Immature natural killer cell (primary cell): ENCODE results near the gene RFX5. TPM values are rescaled to one million over a fixed set of nuclear protein-coding genes. Genes with fewer than 3 reads are reported as not detected.
"Not testable (repeated sequence)": the region's sequence is repeated elsewhere in the genome, so short reads cannot be mapped to it uniquely, and the experiment has no call there.

Source experiments
- DNase-seq, 3 donors: peaks; one replicate each; pipeline ENCODE4 v3.0.0; 2022; ENCODE audit warnings: mixed read lengths in 1 of 3
- H3K27ac Mint-ChIP-seq, 6 donors: one replicate each; pipeline ENCODE4 v1.8.0; 2020; ENCODE audit warnings: mixed read lengths in 6 of 6, mild to moderate bottlenecking in 5 of 6, inconsistent platforms in 4 of 6, moderate library complexity in 3 of 6
- H3K27me3 Mint-ChIP-seq, 3 donors: one replicate each; pipeline ENCODE4 v1.8.0; 2020 to 2021; ENCODE audit warnings: low read depth in 3 of 3, mild to moderate bottlenecking in 3 of 3, mixed read lengths in 3 of 3, moderate library complexity in 3 of 3, inconsistent platforms in 1 of 3
- H3K36me3 Mint-ChIP-seq, 3 donors: one replicate each; pipeline ENCODE4 v1.8.0; 2020; ENCODE audit warnings: mixed read lengths in 3 of 3, inconsistent platforms in 2 of 3, mild to moderate bottlenecking in 2 of 3
- H3K4me1 Mint-ChIP-seq, 2 donors: one replicate each; pipeline ENCODE4 v1.8.0; 2020; ENCODE audit warnings: inconsistent platforms in 2 of 2, mild to moderate bottlenecking in 2 of 2, mixed read lengths in 2 of 2, moderate library complexity in 1 of 2
- H3K4me3 Mint-ChIP-seq, 5 donors: one replicate each; pipeline ENCODE4 v1.8.0; 2020; ENCODE audit warnings: mild to moderate bottlenecking in 5 of 5, mixed read lengths in 5 of 5, inconsistent platforms in 3 of 5, moderate library complexity in 3 of 5
- H3K9me3 Mint-ChIP-seq, 6 donors: one replicate each; pipeline ENCODE4 v1.8.0; 2020; ENCODE audit warnings: mild to moderate bottlenecking in 6 of 6, mixed read lengths in 6 of 6, inconsistent platforms in 4 of 6, moderate library complexity in 3 of 6
- polyA plus RNA-seq, 3 donors: library from polyadenylated mRNA; unstranded; fragments of 300-500 nt; fragmentation: Illumina TruSeq; gene quantifications; one replicate each; pipeline ENCODE4 v1.2.3, GENCODE V29; 2021

RFX5 gene
- polyA plus RNA-seq, 3 donors from 2014 or later: 30.0 to 37.8 (median 37.1) TPM

GRCh38 chr1:151369621-151370048, 22.6 kb upstream of the RFX5 start:
- H3K27ac Mint-ChIP-seq: no peak overlapping the region
- no peaks in the 10 kb centered on the region for H3K36me3 Mint-ChIP-seq
- H3K27me3 Mint-ChIP-seq: peaks cover 0 to 2% (median 0%) of the 10 kb centered on the region in 3 donors
- no peak for DNase-seq
- no peaks in the 10 kb centered on the region for H3K4me1 Mint-ChIP-seq
- H3K9me3 Mint-ChIP-seq: no peaks in the 10 kb centered on the region
- no peak overlapping the region for H3K4me3 Mint-ChIP-seq

- no peak for DNase-seq
- H3K36me3 Mint-ChIP-seq: no peaks in the 10 kb centered on the region
- no peak overlapping the region for H3K27ac Mint-ChIP-seq
- no peaks in the 10 kb centered on the region for H3K9me3 Mint-ChIP-seq
- H3K27me3 Mint-ChIP-seq: peaks cover 0 to 2% (median 0%) of the 10 kb centered on the region in 3 donors
- no peaks in the 10 kb centered on the region for H3K4me1 Mint-ChIP-seq
- no peak overlapping the region for H3K4me3 Mint-ChIP-seq
Measured at GRCh38 chr1:151369302-151369610, 22.2 kb upstream of the RFX5 start.

GRCh38 chr1:151368393-151369301, 21.6 kb upstream of the RFX5 start:
- H3K36me3 Mint-ChIP-seq: no peaks in the 10 kb centered on the region
- no peaks in the 10 kb centered on the region for H3K4me1 Mint-ChIP-seq
- no peak overlapping the region for H3K27ac Mint-ChIP-seq
- peaks cover 0 to 2% (median 0%) of the 10 kb centered on the region in 3 donors for H3K27me3 Mint-ChIP-seq
- no peaks in the 10 kb centered on the region for H3K9me3 Mint-ChIP-seq
- no peak overlapping the region for H3K4me3 Mint-ChIP-seq
- no peak for DNase-seq

GRCh38 chr1:151367658-151368392, 20.8 kb upstream of the RFX5 start:
- DNase-seq: no peak
- Mint-ChIP-seq H3K36me3 (no peaks in the 10 kb centered on the region), H3K9me3 (no peaks in the 10 kb centered on the region), H3K27ac (no peak overlapping the region), H3K27me3 (peaks cover 0 to 2% (median 0%) of the 10 kb centered on the region in 3 donors), H3K4me3 (no peak overlapping the region), H3K4me1 (no peaks in the 10 kb centered on the region)

- H3K9me3 Mint-ChIP-seq: peaks cover 0 to 2% (median 0%) of the 10 kb centered on the region in 6 donors
Measured at GRCh38 chr1:151364996-151365395, 17.9 kb upstream of the RFX5 start.

GRCh38 chr1:151362308-151363155, 15.5 kb upstream of the RFX5 start:
- Mint-ChIP-seq H3K9me3 (peaks cover 0 to 2% (median 0%) of the 10 kb centered on the region in 6 donors), H3K4me3 (no peak overlapping the region), H3K4me1 (no peaks in the 10 kb centered on the region), H3K36me3 (no peaks in the 10 kb centered on the region), H3K27ac (no peak overlapping the region), H3K27me3 (peaks cover 0 to 3% (median 2%) of the 10 kb centered on the region in 3 donors)
- no peak for DNase-seq

More at GRCh38 chr1:151364996-151365395, 17.9 kb upstream of the RFX5 start:
- H3K27me3 Mint-ChIP-seq: peaks cover 0 to 3% (median 2%) of the 10 kb centered on the region in 3 donors
- DNase-seq: no peak
- H3K36me3 Mint-ChIP-seq: no peaks in the 10 kb centered on the region
- H3K4me1 Mint-ChIP-seq: no peaks in the 10 kb centered on the region
- no peak overlapping the region for H3K4me3 Mint-ChIP-seq
- no peak overlapping the region for H3K27ac Mint-ChIP-seq

GRCh38 chr1:151361883-151362282, 14.8 kb upstream of the RFX5 start:
- Mint-ChIP-seq H3K4me1 (no peaks in the 10 kb centered on the region), H3K4me3 (no peak overlapping the region), H3K27me3 (peaks cover 0 to 3% (median 3%) of the 10 kb centered on the region in 3 donors), H3K36me3 (no peaks in the 10 kb centered on the region), H3K27ac (no peak overlapping the region), H3K9me3 (peaks cover 0 to 2% (median 0%) of the 10 kb centered on the region in 6 donors)
- no peak for DNase-seq

- Mint-ChIP-seq H3K27me3 (peaks cover 0 to 3% (median 2%) of the 10 kb centered on the region in 3 donors), H3K9me3 (peaks cover 0 to under 1% (median 0%) of the 10 kb centered on the region in 6 donors), H3K4me1 (no peaks in the 10 kb centered on the region), H3K36me3 (no peaks in the 10 kb centered on the region), H3K4me3 (no peak overlapping the region), H3K27ac (no peak overlapping the region)
- no peak for DNase-seq
Measured at GRCh38 chr1:151356696-151357095, 9.6 kb upstream of the RFX5 start.

GRCh38 chr1:151352021-151352718, 5.1 kb upstream of the RFX5 start:
- Mint-ChIP-seq H3K27ac (peak overlapping the region in 1 of 6 donors; percentile 40), H3K4me3 (no peak overlapping the region), H3K36me3 (no peaks in the 10 kb centered on the region)

GRCh38 chr1:151350323-151350722, 3.3 kb upstream of the RFX5 start:
- not testable (repeated sequence) for H3K9me3 Mint-ChIP-seq, H3K27ac Mint-ChIP-seq, DNase-seq, H3K36me3 Mint-ChIP-seq, H3K4me3 Mint-ChIP-seq
- Mint-ChIP-seq H3K27me3 (peaks cover 6 to 11% (median 8%) of the 10 kb centered on the region in 3 donors), H3K4me1 (peaks cover 24 to 29% of the 10 kb centered on the region in 2 donors)

More at GRCh38 chr1:151352021-151352718, 5.1 kb upstream of the RFX5 start:
- Mint-ChIP-seq H3K4me1 (peaks cover 8 to 12% of the 10 kb centered on the region in 2 donors), H3K9me3 (peaks cover 0 to 2% (median 0%) of the 10 kb centered on the region in 6 donors), H3K27me3 (peaks cover 2 to 3% (median 3%) of the 10 kb centered on the region in 3 donors)
- no peak for DNase-seq

- peaks cover 6 to 11% (median 8%) of the 10 kb centered on the region in 3 donors for H3K27me3 Mint-ChIP-seq
- peaks cover 26 to 29% of the 10 kb centered on the region in 2 donors for H3K4me1 Mint-ChIP-seq
- peaks cover 0 to 23% (median 7%) of the 10 kb centered on the region in 3 donors for H3K36me3 Mint-ChIP-seq
- peak overlapping the region; percentile 94 to 100 (median 98) for H3K27ac Mint-ChIP-seq
- H3K4me3 Mint-ChIP-seq: peak overlapping the region; percentile 93 to 98 (median 96)
- no peak for DNase-seq
- H3K9me3 Mint-ChIP-seq: peaks cover 0 to 2% (median 0%) of the 10 kb centered on the region in 6 donors
Measured at GRCh38 chr1:151347523-151348246, 633 bp upstream of the RFX5 start.

GRCh38 chr1:151346082-151346768, 827 bp downstream of the RFX5 start:
- Mint-ChIP-seq H3K9me3 (peaks cover 0 to 2% (median 0%) of the 10 kb centered on the region in 6 donors), H3K27me3 (peaks cover 6 to 11% (median 8%) of the 10 kb centered on the region in 3 donors), H3K4me3 (peak overlapping the region; percentile 93 to 98 (median 96)), H3K36me3 (peaks cover 0 to 23% (median 7%) of the 10 kb centered on the region in 3 donors), H3K27ac (peak overlapping the region; percentile 94 to 100 (median 98)), H3K4me1 (peaks cover 26 to 29% of the 10 kb centered on the region in 2 donors)
- DNase-seq: no peak
